ENCODE measurements around the gene C1QBP. TPM values are rescaled to one million over a fixed set of nuclear protein-coding genes. Genes with fewer than 3 reads are reported as not detected.
A peak's percentile ranks its signal among the peaks of the same experiment; 100 is the strongest.

The C1QBP gene
- total RNA-seq, 4 donors from 2014 or later = 55.7 to 173 (median 117) TPM

GRCh38 chr17:5467416-5467815 lies 28.5 kb upstream of the C1QBP start:
- H3K4me3 ChIP-seq = peak overlapping the region; percentile 98
- no peaks in the 10 kb centered on the region for H3K9me3 ChIP-seq
- TF ChIP-seq EP300 (IDR thresholded peaks at IDR 0.05) (no peak), POLR2AphosphoS5 (IDR thresholded peaks at IDR 0.05) (no peak), CTCF (IDR thresholded peaks at IDR 0.05) (no peak), POLR2A (IDR thresholded peaks at IDR 0.05) (no peak)
- peaks cover 6% of the 10 kb centered on the region for H3K36me3 ChIP-seq
- no peaks in the 10 kb centered on the region for H3K27me3 ChIP-seq
- no peak for DNase-seq (ENCODE audit: low spot score in 2 of 2)
- no peak overlapping the region for H3K27ac ChIP-seq
- WGBS = 5% methylated on average over 8 of the region's 8 CpGs
- peaks cover 31% of the 10 kb centered on the region for H3K4me1 ChIP-seq

- Histone ChIP-seq H3K4me3 (no peak overlapping the region), H3K4me1 (peaks cover 31% of the 10 kb centered on the region), H3K36me3 (peaks cover 10% of the 10 kb centered on the region), H3K27ac (no peak overlapping the region), H3K9me3 (no peaks in the 10 kb centered on the region), H3K27me3 (no peaks in the 10 kb centered on the region)
- no peak for TF ChIP-seq POLR2AphosphoS5 (IDR thresholded peaks at IDR 0.05)
- no peak for TF ChIP-seq EP300 (IDR thresholded peaks at IDR 0.05)
- no peak for TF ChIP-seq POLR2A (IDR thresholded peaks at IDR 0.05)
- no peak for TF ChIP-seq CTCF (IDR thresholded peaks at IDR 0.05)
- 92% methylated on average over 4 of the region's 4 CpGs for WGBS
- no peak for DNase-seq (ENCODE audit: low spot score in 2 of 2)
Measured at GRCh38 chr17:5466295-5466694, 27.3 kb upstream of the C1QBP start.

- no peak for TF ChIP-seq POLR2A (IDR thresholded peaks at IDR 0.05)
- TF ChIP-seq EP300 (IDR thresholded peaks at IDR 0.05) = no peak
- TF ChIP-seq CTCF (IDR thresholded peaks at IDR 0.05) = no peak
- TF ChIP-seq POLR2AphosphoS5 (IDR thresholded peaks at IDR 0.05) = no peak
- Histone ChIP-seq H3K36me3 (peaks cover 20% of the 10 kb centered on the region), H3K27ac (no peak overlapping the region), H3K4me3 (no peak overlapping the region), H3K4me1 (peaks cover 31% of the 10 kb centered on the region), H3K9me3 (no peaks in the 10 kb centered on the region), H3K27me3 (no peaks in the 10 kb centered on the region)
- DNase-seq (ENCODE audit: low spot score in 2 of 2) = no peak
- 81% methylated on average over 10 of the region's 10 CpGs for WGBS
Measured at GRCh38 chr17:5464717-5465507, 26.0 kb upstream of the C1QBP start.

- TF ChIP-seq EP300 (IDR thresholded peaks at IDR 0.05) (no peak), CTCF (IDR thresholded peaks at IDR 0.05) (no peak), POLR2A (IDR thresholded peaks at IDR 0.05) (no peak), POLR2AphosphoS5 (IDR thresholded peaks at IDR 0.05) (no peak)
- no peaks in the 10 kb centered on the region for H3K4me1 ChIP-seq
- no peak overlapping the region for H3K4me3 ChIP-seq
- no peaks in the 10 kb centered on the region for H3K27me3 ChIP-seq
- H3K27ac ChIP-seq = peak overlapping the region; percentile 7
- no peaks in the 10 kb centered on the region for H3K9me3 ChIP-seq
- peaks cover 79% of the 10 kb centered on the region for H3K36me3 ChIP-seq
- no peak for DNase-seq (ENCODE audit: low spot score in 2 of 2)
- 82% methylated on average over 8 of the region's 8 CpGs for WGBS
Measured at GRCh38 chr17:5446786-5447185, 7.8 kb upstream of the C1QBP start.

- Histone ChIP-seq H3K27me3 (no peaks in the 10 kb centered on the region), H3K4me1 (peaks cover 5% of the 10 kb centered on the region), H3K27ac (no peak overlapping the region), H3K9me3 (no peaks in the 10 kb centered on the region), H3K4me3 (no peak overlapping the region), H3K36me3 (peaks cover 57% of the 10 kb centered on the region)
- DNase-seq (ENCODE audit: low spot score in 2 of 2) = no peak
- 87% methylated on average over 13 of the region's 22 CpGs for WGBS
- TF ChIP-seq POLR2AphosphoS5 (IDR thresholded peaks at IDR 0.05) = no peak
- TF ChIP-seq CTCF (IDR thresholded peaks at IDR 0.05) = no peak
- no peak for TF ChIP-seq POLR2A (IDR thresholded peaks at IDR 0.05)
- TF ChIP-seq EP300 (IDR thresholded peaks at IDR 0.05) = no peak
Measured at GRCh38 chr17:5444209-5444608, 5.3 kb upstream of the C1QBP start.

All from suprapubic skin (tissue), 4 donors.